Mononuclear cell (primary cell): Measurements from ENCODE around the gene MMP1. TPM values are rescaled to one million over a fixed set of nuclear protein-coding genes. Genes with fewer than 3 reads are reported as not detected.
"Not testable (repeated sequence)": the region's sequence is repeated elsewhere in the genome, so short reads cannot be mapped to it uniquely, and the experiment has no call there.

Experiments
- H3K27me3 ChIP-seq: 2 replicates; pipeline ENCODE4 v1.6.0; 2011; ENCODE audit warnings: low read length, control low read depth; ENCODE audit not compliant: insufficient read depth
- H3K4me1 ChIP-seq: 2 replicates; pipeline ENCODE4 v1.5.1; 2011; ENCODE audit warnings: mild to moderate bottlenecking, low read length, control low read depth; ENCODE audit not compliant: insufficient read depth
- H3K4me3 ChIP-seq: 2 replicates; pipeline ENCODE4 v1.5.1; 2011; ENCODE audit warnings: mild to moderate bottlenecking, low read length, moderate library complexity
- H3K9me3 ChIP-seq: 2 replicates; pipeline ENCODE4 v1.5.1; 2011; ENCODE audit warnings: low read depth, mild to moderate bottlenecking, control low read depth, low read length
- total RNA-seq: library from RNA; depleted of rRNA; stranded (reverse); fragments of >200 nt; gene quantifications from one replicate; pipeline ENCODE4 v1.2.3, GENCODE V29; 2012

MMP1 gene
- total RNA-seq, 1 donor: 0.52 TPM

DNA sequence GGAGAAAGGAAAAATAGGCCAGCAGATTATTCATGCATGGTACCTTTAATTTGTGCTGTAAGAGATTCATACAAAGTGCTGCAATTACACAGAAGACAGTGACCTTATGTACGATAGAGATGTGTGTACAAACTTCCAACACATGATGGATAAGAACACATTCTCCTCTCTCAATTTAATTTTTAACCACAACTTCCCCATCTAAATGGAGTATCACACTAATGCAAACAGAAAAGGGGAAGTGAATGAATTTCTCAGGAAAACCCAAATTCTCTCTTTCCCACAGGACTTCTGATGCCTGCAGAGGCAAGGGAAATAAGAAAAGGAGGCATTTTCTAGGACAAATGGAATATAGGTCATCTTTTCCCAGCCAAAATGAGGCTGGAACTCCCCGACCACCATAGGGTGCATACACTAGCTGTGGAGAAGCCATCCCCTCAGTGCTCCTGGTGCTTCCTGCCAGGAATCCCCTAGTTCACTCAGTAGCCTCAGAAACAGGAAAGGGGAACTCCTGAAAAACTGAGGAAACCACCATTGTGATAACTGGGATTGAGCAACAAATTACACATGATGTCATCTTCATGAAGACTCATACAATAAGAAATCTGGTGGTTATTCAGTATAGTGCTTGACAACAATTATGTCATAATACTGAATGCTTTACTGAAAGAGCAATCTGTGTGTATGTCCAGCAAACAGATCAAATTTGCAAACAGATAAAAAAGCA, 40.0 kb downstream of the MMP1 start:
- H3K4me3 ChIP-seq: no peak overlapping the region
- H3K27me3 ChIP-seq: peaks cover 20% of the 10 kb centered on the region
- peaks cover 11% of the 10 kb centered on the region for H3K4me1 ChIP-seq
- H3K9me3 ChIP-seq: no peaks in the 10 kb centered on the region

DNA sequence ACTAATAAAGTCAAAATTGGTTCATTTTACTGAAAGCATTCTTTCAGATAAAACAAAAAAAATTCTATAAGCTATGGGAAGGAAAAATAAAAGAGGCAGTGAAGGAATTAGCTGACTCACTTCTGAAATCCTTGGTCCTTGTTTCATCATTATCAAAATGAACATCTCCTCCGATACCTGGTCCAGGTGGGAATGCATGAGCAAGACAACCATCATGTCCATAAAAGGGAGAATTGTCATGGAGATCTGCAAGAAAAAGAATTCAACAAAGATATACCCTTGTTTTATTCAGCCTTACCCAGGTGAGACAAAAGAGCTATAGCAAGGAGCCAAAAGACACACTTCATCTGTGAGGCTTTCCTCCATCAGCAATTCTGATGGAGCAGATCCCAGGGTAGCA, 44.7 kb downstream of the MMP1 start:
- H3K4me1 ChIP-seq: peaks cover 7% of the 10 kb centered on the region
- no peak overlapping the region for H3K4me3 ChIP-seq
- peaks cover 19% of the 10 kb centered on the region for H3K27me3 ChIP-seq
- H3K9me3 ChIP-seq: no peaks in the 10 kb centered on the region

DNA sequence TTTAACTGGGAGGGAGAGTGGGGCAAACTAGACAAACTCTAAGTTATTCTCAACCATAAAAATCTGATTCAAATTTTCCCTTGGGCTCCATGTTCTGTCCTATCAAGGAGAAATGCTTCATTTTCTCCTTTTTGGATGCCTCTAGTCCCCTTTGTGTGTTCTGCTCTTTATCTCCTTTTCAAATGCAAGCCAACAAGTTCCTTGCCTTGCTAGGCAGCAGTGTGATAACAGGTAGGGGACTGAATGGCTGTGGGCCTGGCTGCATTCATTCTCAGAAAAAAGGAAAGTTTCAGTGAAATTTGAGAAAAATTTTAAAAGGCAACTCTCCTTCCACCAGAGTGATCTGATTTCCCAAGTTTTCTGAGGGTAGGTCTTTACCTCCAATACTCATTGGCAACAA, 46.3 kb downstream of the MMP1 start:
- Histone ChIP-seq H3K27me3 (peaks cover 14% of the 10 kb centered on the region), H3K4me3 (no peak overlapping the region), H3K9me3 (no peaks in the 10 kb centered on the region), H3K4me1 (no peaks in the 10 kb centered on the region)

DNA sequence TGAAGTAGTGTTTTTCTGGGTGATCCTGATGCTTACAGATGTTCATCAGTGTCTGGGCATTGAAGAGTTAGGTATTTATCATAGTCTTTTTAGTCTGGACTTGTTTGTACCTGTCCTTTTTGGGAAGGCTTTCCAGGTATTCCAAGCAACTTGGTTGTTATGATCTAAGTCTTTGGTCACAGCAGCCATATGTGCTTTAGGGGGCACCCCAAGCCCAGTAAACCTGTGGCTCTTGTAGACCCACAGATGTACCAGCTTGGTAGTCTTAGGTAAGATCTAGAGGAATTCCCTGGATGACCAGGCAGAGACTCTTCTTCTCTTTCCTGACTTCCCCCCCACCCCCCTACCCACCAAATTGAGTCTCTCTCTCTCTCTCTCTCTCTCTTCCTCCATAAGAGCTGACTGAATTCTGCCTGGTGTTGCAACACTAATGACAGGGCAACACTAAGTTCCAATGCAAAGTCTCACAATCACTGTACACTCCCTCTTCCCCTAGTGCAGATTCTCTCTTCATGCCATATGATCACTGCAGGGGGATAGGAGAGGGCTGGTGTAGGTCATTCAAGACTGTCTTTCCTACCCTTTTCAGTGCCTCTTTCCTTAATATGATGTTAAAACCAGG, 48.7 kb downstream of the MMP1 start:
- no peak overlapping the region for H3K4me3 ChIP-seq
- H3K9me3 ChIP-seq: no peaks in the 10 kb centered on the region
- H3K27me3 ChIP-seq: peaks cover 11% of the 10 kb centered on the region
- no peaks in the 10 kb centered on the region for H3K4me1 ChIP-seq

DNA sequence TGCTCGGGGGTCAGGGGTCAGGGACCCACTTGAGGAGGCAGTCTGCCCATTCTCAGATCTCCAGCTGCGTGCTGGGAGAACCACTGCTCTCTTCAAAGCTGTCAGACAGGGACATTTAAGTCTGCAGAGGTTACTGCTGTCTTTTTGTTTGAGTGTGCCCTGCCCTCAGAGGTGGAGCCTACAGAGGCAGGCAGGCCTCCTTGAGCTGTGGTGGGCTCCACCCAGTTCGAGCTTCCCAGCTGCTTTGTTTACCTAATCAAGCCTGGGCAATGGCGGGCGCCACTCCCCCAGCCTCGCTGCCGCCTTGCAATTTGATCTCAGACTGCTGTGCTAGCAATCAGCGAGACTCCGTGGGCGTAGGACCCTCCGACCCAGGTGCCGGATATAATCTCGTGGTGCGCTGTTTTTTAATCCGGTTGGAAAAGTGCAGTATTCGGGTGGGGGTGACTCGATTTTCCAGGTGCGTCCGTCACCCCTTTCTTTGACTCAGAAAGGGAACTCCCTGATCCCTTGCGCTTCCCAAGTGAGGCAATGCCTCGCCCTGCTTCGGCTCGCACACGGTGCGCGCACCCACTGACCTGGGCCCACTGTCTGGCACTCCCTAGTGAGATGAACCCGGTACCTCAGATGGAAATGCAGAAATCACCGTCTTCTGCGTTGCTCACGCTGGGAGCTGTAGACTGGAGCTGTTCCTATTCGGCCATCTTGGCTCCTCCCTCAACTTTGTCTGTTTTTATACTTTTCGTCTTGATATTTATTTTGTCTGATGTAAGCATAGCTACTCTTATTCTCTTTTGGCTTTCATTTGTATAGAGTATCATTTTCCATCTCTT, 51.0 kb downstream of the MMP1 start:
- not testable (repeated sequence) for H3K9me3 ChIP-seq, H3K4me3 ChIP-seq, H3K27me3 ChIP-seq, H3K4me1 ChIP-seq

Other genes with a start within 250 kb of the MMP1 start
- 0.10 TPM for gene MMP20, start 172.8 kb downstream of the MMP1 start, total RNA-seq
- gene MMP27, start 92.4 kb downstream of the MMP1 start, total RNA-seq: not detected
- gene MMP8, start 73.2 kb downstream of the MMP1 start, total RNA-seq: 0.10 TPM
- gene MMP10, start 17.5 kb downstream of the MMP1 start, total RNA-seq: 0.31 TPM
- gene MMP3, start 45.4 kb upstream of the MMP1 start, total RNA-seq: not detected
- not detected for gene MMP12, start 76.8 kb upstream of the MMP1 start, total RNA-seq
- not detected for gene MMP13, start 157.6 kb upstream of the MMP1 start, total RNA-seq